HepG2 (cell line): ENCODE measurements around the gene FAM20A. TPM values are rescaled to one million over a fixed set of nuclear protein-coding genes. Genes with fewer than 3 reads are reported as not detected.

Experiments
- CEBPB ChIP-seq: IDR thresholded peaks from 2 replicates; pipeline ENCODE4 v1.6.1; 2011; ENCODE audit warnings: low read depth, low read length, improper control_type of control experiment, borderline replicate concordance
- DNMT1 ChIP-seq: sonication (generic); formaldehyde crosslinking; IDR thresholded peaks from 2 replicates; pipeline ENCODE4 v1.5.1; 2020; ENCODE audit warnings: mild to moderate bottlenecking, missing genetic modification reagents
- DPF2 ChIP-seq: sonication (generic); formaldehyde crosslinking; IDR thresholded peaks from 2 replicates; pipeline ENCODE4 v1.4.0; 2020; ENCODE audit warnings: mild to moderate bottlenecking, low read depth, missing genetic modification reagents, borderline replicate concordance
- FOSL1 ChIP-seq: sonication (generic); formaldehyde crosslinking; IDR thresholded peaks from 2 replicates; pipeline ENCODE4 v1.9.0; 2021; ENCODE audit warnings: missing genetic modification reagents, borderline replicate concordance
- FOXP1 ChIP-seq, 2 experiments: fragments of 450-650 bp in 1 of 2; IDR thresholded peaks; 2 replicates each; pipeline ENCODE4 v1.6.1; 2017 to 2018; ENCODE audit warnings: antibody characterized with exemption in 1 of 2
- GABPB1 ChIP-seq: IDR thresholded peaks from 2 replicates; pipeline ENCODE4 v1.6.1; 2016; ENCODE audit warnings: mild to moderate bottlenecking, missing genetic modification reagents, moderate library complexity, missing compliant biosample characterization
- GATA4 ChIP-seq: sonication (generic); IDR thresholded peaks from 2 replicates; pipeline ENCODE4 v1.6.1; 2016; ENCODE audit warnings: antibody characterized with exemption, low read depth, borderline replicate concordance
- HDAC6 ChIP-seq: fragments of 200-600 bp; sonication (generic); IDR thresholded peaks from 2 replicates; pipeline ENCODE4 v1.7.0; 2017; ENCODE audit warnings: mild to moderate bottlenecking, antibody characterized with exemption, low read length, low read depth
- KLF11 ChIP-seq: IDR thresholded peaks from 2 replicates; pipeline ENCODE4 v1.6.1; 2016; ENCODE audit warnings: missing compliant biosample characterization
- LRRFIP1 ChIP-seq: sonication (generic); formaldehyde crosslinking; conservative IDR thresholded peaks from 2 replicates; pipeline ENCODE4 v1.4.0; 2020; ENCODE audit warnings: missing genetic modification reagents
- MAFK ChIP-seq, 2 experiments: IDR thresholded peaks in 1 of 2; conservative IDR thresholded peaks in 1 of 2; 2 replicates each; pipeline ENCODE4 v1.6.1; 2011; ENCODE audit warnings: improper control_type of control experiment in 2 of 2, low read length in 2 of 2
- MTA3 ChIP-seq: sonication (generic); formaldehyde crosslinking; IDR thresholded peaks from 2 replicates; pipeline ENCODE4 v1.4.0; 2020; ENCODE audit warnings: missing genetic modification reagents
- NR2F1 ChIP-seq, 2 experiments: fragments of 450-650 bp in 1 of 2; formaldehyde crosslinking in 1 of 2; IDR thresholded peaks; 2 replicates each; pipeline versions ENCODE4 v1.5.0 to v1.6.1; 2016 to 2020; ENCODE audit warnings: mild to moderate bottlenecking in 1 of 2, missing compliant biosample characterization in 1 of 2, missing genetic modification reagents in 1 of 2, moderate library complexity in 1 of 2
- REXO4 ChIP-seq: sonication (generic); formaldehyde crosslinking; IDR thresholded peaks from 2 replicates; pipeline ENCODE4 v1.8.0; 2022; ENCODE audit warnings: missing genetic modification reagents, mild to moderate bottlenecking, borderline replicate concordance
- RFX3 ChIP-seq: IDR thresholded peaks from 2 replicates; pipeline ENCODE4 v1.6.1; 2016; ENCODE audit warnings: missing biosample characterization, missing genetic modification reagents
- SAFB2 ChIP-seq: sonication (generic); formaldehyde crosslinking; IDR thresholded peaks from 2 replicates; pipeline ENCODE4 v1.5.1; 2020; ENCODE audit warnings: missing genetic modification reagents, low read depth, mild to moderate bottlenecking, borderline replicate concordance
- TFAP4 ChIP-seq: sonication (generic); IDR thresholded peaks from 2 replicates; pipeline ENCODE4 v1.6.1; 2016; ENCODE audit warnings: low read depth, borderline replicate concordance
- ZBTB7B ChIP-seq: sonication (generic); formaldehyde crosslinking; IDR thresholded peaks from 2 replicates; pipeline ENCODE4 v1.4.0; 2020; ENCODE audit warnings: missing genetic modification reagents
- ZNF34 ChIP-seq: sonication (generic); formaldehyde crosslinking; IDR thresholded peaks from 2 replicates; pipeline ENCODE4 v1.4.0; 2020; ENCODE audit warnings: mild to moderate bottlenecking, missing genetic modification reagents, borderline replicate concordance
- ZNF83 ChIP-seq: sonication (generic); formaldehyde crosslinking; IDR thresholded peaks from 2 replicates; pipeline ENCODE4 v1.4.0; 2020; ENCODE audit warnings: missing genetic modification reagents, mild to moderate bottlenecking, borderline replicate concordance
- ZNF883 ChIP-seq: sonication (generic); formaldehyde crosslinking; IDR thresholded peaks from 2 replicates; pipeline ENCODE4 v1.5.1; 2020; ENCODE audit warnings: mild to moderate bottlenecking, missing genetic modification reagents; ENCODE audit errors: not compliant biosample characterization
- ZSCAN30 ChIP-seq: sonication (generic); formaldehyde crosslinking; IDR thresholded peaks from 2 replicates; pipeline ENCODE4 v1.5.0; 2020; ENCODE audit warnings: mild to moderate bottlenecking, missing genetic modification reagents
- polyA plus RNA-seq, 8 experiments: library from polyadenylated mRNA; depleted of rRNA in 3 of 8; stranded (reverse) in 7 of 8; unstranded in 1 of 8; fragments of >200 nt; fragmentation: Illumina TruSeq in 4 of 8; extraction: Trizol in 4 of 8; gene quantifications; 2 replicates each; pipeline versions ENCODE4 v1.2.1 to v1.2.3, GENCODE V29; 2011 to 2016; ENCODE audit warnings: low read depth in 4 of 8, missing spikeins in 1 of 8, mixed read lengths in 1 of 8; ENCODE audit not compliant: insufficient read depth in 1 of 8
- total RNA-seq, 5 experiments: library from RNA; depleted of rRNA; stranded (reverse); fragments of >200 nt; fragmentation: Illumina TruSeq; extraction: Trizol; gene quantifications; 2 replicates each; pipeline ENCODE4 v1.2.3, GENCODE V29; 2016; ENCODE audit warnings: low read depth in 1 of 5
- TF ChIP-seq, protein P1 (sequence below): sonication (generic); formaldehyde crosslinking; IDR thresholded peaks from 2 replicates; pipeline ENCODE4 v1.4.0; 2020; ENCODE audit warnings: mild to moderate bottlenecking, missing genetic modification reagents
- TF ChIP-seq, protein P2 (sequence below): sonication (generic); formaldehyde crosslinking; IDR thresholded peaks from 2 replicates; pipeline ENCODE4 v1.4.0; 2020; ENCODE audit warnings: missing genetic modification reagents, mild to moderate bottlenecking, borderline replicate concordance

FAM20A gene
- total and polyA plus RNA-seq, 2 of the 13 experiments (the other 11 are each of a cell fraction or from before 2014, with no cell fraction given), result 9.3 to 20.7 TPM

DNA sequence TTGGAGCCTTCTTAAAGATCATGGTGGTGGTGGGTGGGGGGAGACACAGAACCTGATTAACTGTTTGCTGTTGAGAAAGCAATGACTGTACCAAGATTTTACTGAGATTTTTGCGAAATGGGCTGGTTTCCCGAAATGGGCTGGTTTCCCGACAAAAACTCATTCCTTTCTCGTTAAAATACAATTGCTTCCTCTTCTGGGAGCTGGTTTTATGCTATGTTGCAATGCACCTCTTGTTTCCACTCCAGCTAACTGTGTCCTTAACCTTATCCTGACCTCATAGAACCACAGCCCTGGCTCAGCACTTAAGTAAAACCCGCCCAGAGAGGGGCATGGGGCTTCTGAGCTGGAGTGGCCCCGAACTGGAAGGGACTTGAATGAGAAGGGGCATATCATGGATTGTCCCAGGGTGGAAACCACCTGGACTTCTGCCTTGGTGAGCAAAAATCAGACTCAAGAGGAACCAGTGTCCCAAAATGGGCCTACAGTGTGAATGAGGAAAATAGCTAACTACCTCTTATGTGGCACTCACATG lies 20.9 kb downstream of the FAM20A start (continued):
- TF ChIP-seq, protein P1, sequence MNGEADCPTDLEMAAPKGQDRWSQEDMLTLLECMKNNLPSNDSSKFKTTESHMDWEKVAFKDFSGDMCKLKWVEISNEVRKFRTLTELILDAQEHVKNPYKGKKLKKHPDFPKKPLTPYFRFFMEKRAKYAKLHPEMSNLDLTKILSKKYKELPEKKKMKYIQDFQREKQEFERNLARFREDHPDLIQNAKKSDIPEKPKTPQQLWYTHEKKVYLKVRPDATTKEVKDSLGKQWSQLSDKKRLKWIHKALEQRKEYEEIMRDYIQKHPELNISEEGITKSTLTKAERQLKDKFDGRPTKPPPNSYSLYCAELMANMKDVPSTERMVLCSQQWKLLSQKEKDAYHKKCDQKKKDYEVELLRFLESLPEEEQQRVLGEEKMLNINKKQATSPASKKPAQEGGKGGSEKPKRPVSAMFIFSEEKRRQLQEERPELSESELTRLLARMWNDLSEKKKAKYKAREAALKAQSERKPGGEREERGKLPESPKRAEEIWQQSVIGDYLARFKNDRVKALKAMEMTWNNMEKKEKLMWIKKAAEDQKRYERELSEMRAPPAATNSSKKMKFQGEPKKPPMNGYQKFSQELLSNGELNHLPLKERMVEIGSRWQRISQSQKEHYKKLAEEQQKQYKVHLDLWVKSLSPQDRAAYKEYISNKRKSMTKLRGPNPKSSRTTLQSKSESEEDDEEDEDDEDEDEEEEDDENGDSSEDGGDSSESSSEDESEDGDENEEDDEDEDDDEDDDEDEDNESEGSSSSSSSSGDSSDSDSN (CRISPR knock-in tag), result no peak
- TF ChIP-seq FOXP1 (IDR thresholded peaks at IDR 0.05) (no peak), FOXP1 (CRISPR knock-in tag; IDR thresholded peaks at IDR 0.05) (no peak), DNMT1 (no peak), MAFK (conservative IDR thresholded peaks at IDR 0.05 in 1 of 2, IDR thresholded peaks at IDR 0.05 in 1 of 2; ENCODE audit: low read length in 2 of 2) (peak; percentile 45 to 47; a peak in 3 of 4 replicates), MTA3 (CRISPR knock-in tag) (no peak), ZSCAN30 (no peak), RFX3 (CRISPR knock-in tag) (no peak), REXO4 (CRISPR knock-in tag) (no peak), CEBPB (peak; percentile 98), HDAC6 (no peak), SAFB2 (no peak), ZBTB7B (CRISPR knock-in tag) (0 out of 2 replicates have a peak, but pooled peaks have one; percentile 31), GABPB1 (CRISPR knock-in tag) (0 out of 2 replicates have a peak, but pooled peaks have one; percentile 10), ZNF883 (no peak), TFAP4 (no peak; the same call in 1 of the 2 replicates), ZNF83 (no peak), DPF2 (peak; percentile 71; the same call in 1 of the 2 replicates), FOSL1 (CRISPR knock-in tag) (no peak), LRRFIP1 (no peak), KLF11 (CRISPR knock-in tag) (peak; percentile 45; the same call in 1 of the 2 replicates), NR2F1 (CRISPR knock-in tag; IDR thresholded peaks at IDR 0.05) (peak; percentile 77 to 86), GATA4 (peak; percentile 74), ZNF34 (CRISPR knock-in tag) (no peak)
- TF ChIP-seq, protein P2, sequence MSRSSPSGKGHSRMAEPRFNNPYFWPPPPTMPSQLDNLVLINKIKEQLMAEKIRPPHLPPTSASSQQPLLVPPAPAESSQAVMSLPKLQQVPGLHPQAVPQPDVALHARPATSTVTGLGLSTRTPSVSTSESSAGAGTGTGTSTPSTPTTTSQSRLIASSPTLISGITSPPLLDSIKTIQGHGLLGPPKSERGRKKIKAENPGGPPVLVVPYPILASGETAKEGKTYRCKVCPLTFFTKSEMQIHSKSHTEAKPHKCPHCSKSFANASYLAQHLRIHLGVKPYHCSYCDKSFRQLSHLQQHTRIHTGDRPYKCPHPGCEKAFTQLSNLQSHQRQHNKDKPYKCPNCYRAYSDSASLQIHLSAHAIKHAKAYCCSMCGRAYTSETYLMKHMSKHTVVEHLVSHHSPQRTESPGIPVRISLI, result no peak
